ENCODE measurements around the gene PHACTR1.
"Not testable (repeated sequence)": the region's sequence is repeated elsewhere in the genome, so short reads cannot be mapped to it uniquely, and the experiment has no call there.

Gene PHACTR1

GRCh38 chr6:13133894-13134293 is 417.3 kb downstream of the PHACTR1 start:
- in situ Hi-C loops (cut with MboI; ENCODE audit: low sequenced_read_pairs): not testable (repeated sequence)

GRCh38 chr6:13135152-13135551 is 418.6 kb downstream of the PHACTR1 start:
- in situ Hi-C loops (cut with MboI; ENCODE audit: low sequenced_read_pairs): no loop called here

- in situ Hi-C loops (cut with MboI; ENCODE audit: low sequenced_read_pairs): no loop called here
Observed at GRCh38 chr6:13139119-13139518, 422.6 kb downstream of the PHACTR1 start.

DNA sequence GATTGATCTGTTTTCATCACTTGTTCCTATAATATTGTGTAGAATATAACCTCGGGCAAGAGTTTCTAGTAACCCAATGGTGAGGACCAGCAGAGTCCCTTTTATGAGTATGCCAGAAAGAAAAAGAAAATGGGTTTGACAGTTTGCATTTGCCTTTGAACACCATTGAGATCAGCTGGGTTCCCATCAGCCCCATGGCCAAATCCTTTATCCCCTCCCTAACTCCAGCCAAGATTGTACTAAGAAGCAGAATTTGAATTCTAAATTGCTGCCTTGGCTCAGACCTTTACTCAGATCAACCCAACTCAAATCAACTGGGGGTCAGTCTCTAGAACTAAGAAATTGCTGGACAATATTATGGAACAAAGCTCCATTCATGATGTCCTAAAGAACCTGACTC is 424.4 kb downstream of the PHACTR1 start:
- in situ Hi-C loops (cut with MboI; ENCODE audit: low sequenced_read_pairs): no loop called here

- in situ Hi-C loops (cut with MboI; ENCODE audit: low sequenced_read_pairs): no loop called here
Observed at GRCh38 chr6:13141387-13141786, 424.8 kb downstream of the PHACTR1 start.

GRCh38 chr6:13142611-13143010 is 426.0 kb downstream of the PHACTR1 start:
- in situ Hi-C loops (cut with MboI; ENCODE audit: low sequenced_read_pairs): no loop called here

GRCh38 chr6:13146442-13146841 is 429.9 kb downstream of the PHACTR1 start:
- in situ Hi-C loops (cut with MboI; ENCODE audit: low sequenced_read_pairs): no loop called here

GRCh38 chr6:13147376-13147775 is 430.8 kb downstream of the PHACTR1 start:
- in situ Hi-C loops (cut with MboI; ENCODE audit: low sequenced_read_pairs): no loop called here

DNA sequence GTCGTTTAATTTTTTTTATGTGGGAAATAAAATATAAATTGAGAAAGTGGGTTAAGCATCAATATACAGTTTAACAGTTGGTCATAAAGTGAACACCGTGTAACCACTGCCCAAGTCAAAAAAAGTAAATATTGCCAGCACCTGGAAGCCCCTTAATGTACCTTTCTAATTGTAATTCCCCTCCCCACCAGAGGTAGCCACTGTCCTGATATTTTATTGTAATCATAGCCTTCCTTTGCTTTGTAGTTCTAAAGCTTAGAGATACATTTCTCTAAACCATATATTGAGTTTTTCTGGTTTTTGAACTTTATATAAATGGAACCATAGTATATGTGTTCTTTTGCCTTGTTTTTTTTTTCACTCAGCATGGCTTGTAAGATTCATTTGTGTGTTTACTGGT is 431.2 kb downstream of the PHACTR1 start:
- in situ Hi-C loops (cut with MboI; ENCODE audit: low sequenced_read_pairs): no loop called here

DNA sequence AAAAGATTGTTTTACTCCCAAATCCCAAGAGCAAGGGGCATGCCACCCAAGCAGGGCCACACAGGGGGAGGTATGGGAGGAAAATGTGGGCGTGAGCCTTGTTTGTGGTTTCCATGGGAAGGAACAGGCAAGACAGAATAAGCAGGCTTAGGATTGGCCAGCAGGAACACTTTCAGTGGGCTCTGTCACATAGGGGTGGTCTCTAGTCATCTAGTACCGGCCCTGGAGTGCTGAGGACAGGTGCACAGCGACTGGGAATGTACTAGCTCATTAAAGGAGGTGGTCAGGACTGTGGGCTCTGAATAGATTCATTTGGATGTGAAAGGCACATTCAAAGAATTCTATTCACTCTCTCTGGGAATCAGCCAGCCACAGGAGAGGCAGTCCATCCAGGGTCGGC is 436.2 kb downstream of the PHACTR1 start:
- in situ Hi-C loops (cut with MboI; ENCODE audit: low sequenced_read_pairs): no loop called here

- in situ Hi-C loops (cut with MboI; ENCODE audit: low sequenced_read_pairs): no loop called here
Observed at GRCh38 chr6:13156381-13156780, 439.8 kb downstream of the PHACTR1 start.

DNA sequence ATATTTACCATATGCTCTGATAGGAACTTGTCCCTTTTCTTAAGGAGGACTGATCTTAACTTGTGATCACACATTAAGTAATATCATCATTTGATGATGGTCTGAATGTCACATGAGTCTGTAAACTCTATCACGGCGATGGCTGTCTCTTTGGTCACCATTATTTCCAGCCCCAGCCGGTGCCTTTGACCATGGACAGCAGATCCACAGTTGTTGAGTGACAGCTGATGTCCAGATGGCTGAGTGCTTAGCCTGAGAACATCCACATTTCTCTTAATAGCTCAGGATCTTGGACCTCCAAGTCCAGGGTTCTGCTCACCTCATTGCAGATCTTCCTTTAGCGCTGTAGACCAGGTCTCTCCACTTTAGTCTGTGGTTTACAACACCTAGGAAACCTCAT is 440.7 kb downstream of the PHACTR1 start:
- in situ Hi-C loops (cut with MboI; ENCODE audit: low sequenced_read_pairs): no loop called here

- in situ Hi-C loops (cut with MboI; ENCODE audit: low sequenced_read_pairs): no loop called here
Observed at GRCh38 chr6:13159300-13159699, 442.7 kb downstream of the PHACTR1 start.

GRCh38 chr6:13159822-13160221 is 443.3 kb downstream of the PHACTR1 start:
- in situ Hi-C loops (cut with MboI; ENCODE audit: low sequenced_read_pairs): not testable (repeated sequence)

DNA sequence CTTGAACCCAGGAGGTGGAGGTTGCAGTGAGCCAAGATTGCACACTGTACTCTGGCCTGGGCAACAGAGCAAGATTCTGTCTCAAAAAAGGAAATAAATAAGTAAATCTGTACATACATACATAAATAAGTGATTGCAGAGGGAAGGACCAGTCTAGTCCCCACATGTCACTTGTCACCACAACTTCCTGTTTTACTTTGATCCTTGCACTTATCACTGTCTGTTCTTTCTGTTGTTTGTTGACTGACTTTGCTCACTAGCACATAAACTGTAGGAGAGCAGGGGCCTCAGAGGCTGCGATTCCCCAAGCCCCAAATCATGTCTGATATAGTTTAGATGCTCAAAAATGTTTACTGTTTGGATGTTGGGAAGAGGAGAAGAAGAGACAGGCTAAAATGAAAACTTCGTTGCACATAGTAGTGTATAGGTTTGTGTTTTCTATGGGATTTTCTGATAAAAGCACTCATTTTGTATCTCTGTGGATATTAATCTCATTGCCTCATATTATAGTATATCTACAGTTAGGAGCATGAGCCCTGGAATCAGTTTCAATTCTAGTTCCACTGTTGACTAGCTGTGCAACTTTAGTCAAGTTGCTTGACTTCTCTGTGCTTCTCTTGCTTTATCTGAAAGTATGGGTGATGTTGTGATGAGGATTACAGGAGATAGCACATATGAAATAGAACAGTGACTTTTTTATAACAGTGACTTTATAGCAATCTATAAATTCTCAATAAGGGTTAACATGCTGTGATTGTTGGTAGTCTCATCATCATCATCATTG is 446.8 kb downstream of the PHACTR1 start:
- in situ Hi-C loops (cut with MboI; ENCODE audit: low sequenced_read_pairs): no loop called here

DNA sequence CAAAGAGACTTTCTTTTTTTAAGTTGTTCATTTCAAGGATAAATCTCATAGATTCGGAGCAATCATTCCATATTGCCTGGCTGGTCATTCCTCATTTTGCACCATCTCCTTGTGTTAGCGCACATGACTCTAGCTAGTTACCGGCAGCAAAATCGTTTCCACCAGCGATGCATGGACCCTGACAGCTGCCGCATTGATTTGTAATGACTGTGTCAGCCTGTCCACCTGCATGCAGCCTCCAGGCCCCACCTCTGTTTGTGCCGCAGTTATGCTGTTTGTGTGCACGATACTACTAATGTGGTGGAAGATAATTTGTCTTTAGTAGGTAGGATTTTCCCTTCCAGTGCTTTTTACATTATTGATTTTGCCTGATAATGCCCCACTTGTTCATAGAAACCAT is 447.7 kb downstream of the PHACTR1 start:
- in situ Hi-C loops (cut with MboI; ENCODE audit: low sequenced_read_pairs): no loop called here

GRCh38 chr6:13165502-13166172 is 449.1 kb downstream of the PHACTR1 start:
- in situ Hi-C loops (cut with MboI; ENCODE audit: low sequenced_read_pairs): no loop called here

- in situ Hi-C loops (cut with MboI; ENCODE audit: low sequenced_read_pairs): no loop called here
Observed at GRCh38 chr6:13166269-13166668, 449.7 kb downstream of the PHACTR1 start.

- in situ Hi-C loops (cut with MboI; ENCODE audit: low sequenced_read_pairs): no loop called here
Observed at GRCh38 chr6:13166916-13167315, 450.3 kb downstream of the PHACTR1 start.

DNA sequence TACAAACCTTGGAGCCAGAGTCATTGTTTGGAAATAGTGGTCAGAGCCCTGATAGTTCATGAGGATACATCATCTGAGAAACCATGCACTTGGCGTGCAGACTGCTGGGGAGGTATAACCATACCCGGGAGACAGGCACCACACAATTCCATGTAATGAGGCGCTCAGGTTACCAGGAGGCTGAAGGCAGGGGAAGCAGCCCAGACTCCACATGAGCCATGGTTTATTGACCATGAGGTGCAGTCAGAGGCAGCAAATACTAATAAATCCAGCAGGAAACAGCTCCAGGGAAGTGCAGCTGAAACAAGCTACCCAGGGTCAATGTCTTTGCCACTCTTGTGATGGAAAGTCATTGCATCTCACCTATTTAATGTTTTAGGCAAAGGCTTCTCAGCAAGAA is 455.7 kb downstream of the PHACTR1 start:
- in situ Hi-C loops (cut with MboI; ENCODE audit: low sequenced_read_pairs): no loop called here

DNA sequence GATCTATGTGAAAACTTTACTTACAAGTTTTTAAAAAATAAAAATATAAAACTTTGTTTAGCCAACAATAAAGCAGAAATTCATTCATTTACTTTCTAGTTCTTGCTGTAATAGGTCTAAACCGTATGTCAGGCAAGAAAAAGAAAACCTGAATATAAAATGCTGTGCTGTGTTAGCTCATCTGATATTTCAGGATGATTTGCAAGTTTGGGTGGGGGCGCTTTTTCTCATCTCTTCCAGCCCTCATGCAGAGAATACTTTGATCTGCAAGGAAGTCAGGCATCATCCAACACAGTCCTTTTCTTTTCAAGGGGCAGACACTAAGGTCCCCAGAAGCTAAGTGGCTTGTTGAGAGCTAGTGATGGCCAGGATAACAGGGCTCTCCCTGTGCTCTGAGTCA is 458.5 kb downstream of the PHACTR1 start:
- in situ Hi-C loops (cut with MboI; ENCODE audit: low sequenced_read_pairs): no loop called here

- in situ Hi-C loops (cut with MboI; ENCODE audit: low sequenced_read_pairs): no loop called here
Observed at GRCh38 chr6:13175759-13176158, 459.2 kb downstream of the PHACTR1 start.

- in situ Hi-C loops (cut with MboI; ENCODE audit: low sequenced_read_pairs): no loop called here
Observed at GRCh38 chr6:13177664-13178063, 461.1 kb downstream of the PHACTR1 start.
